Sigmoid colon (tissue), 7 donors: ENCODE measurements around the gene EXTL1. TPM values are rescaled to one million over a fixed set of nuclear protein-coding genes. Genes with fewer than 3 reads are reported as not detected.

ENCODE experiments used
- DNase-seq: peaks from one replicate; pipeline ENCODE4 v3.0.0-alpha.2; 2019
- H3K27ac ChIP-seq, 4 donors: fragments of 200-600 bp; sonication (generic); one replicate each; pipeline ENCODE4 v1.5.1; 2016 to 2019; ENCODE audit warnings: mild to moderate bottlenecking in 1 of 4
- H3K27me3 ChIP-seq, 3 donors: fragments of 200-600 bp; sonication (generic); one replicate each; pipeline ENCODE4 v1.5.1; 2019; ENCODE audit warnings: mild to moderate bottlenecking in 1 of 3
- H3K36me3 ChIP-seq, 4 donors: fragments of 200-600 bp; sonication (generic); one replicate each; pipeline ENCODE4 v1.5.1; 2016 to 2019
- H3K4me1 ChIP-seq, 4 donors: fragments of 200-600 bp; sonication (generic); one replicate each; pipeline ENCODE4 v1.5.1; 2017 to 2019
- H3K4me3 ChIP-seq, 4 donors: fragments of 200-600 bp; sonication (generic); one replicate each; pipeline ENCODE4 v1.5.1; 2017 to 2019; ENCODE audit warnings: mild to moderate bottlenecking in 2 of 4, moderate library complexity in 1 of 4
- H3K9me3 ChIP-seq, 4 donors: fragments of 200-600 bp in 3 of 4; sonication (generic) in 3 of 4; one replicate each; pipeline versions ENCODE4 v1.5.1 to v1.6.1; 2013 to 2019
- CTCF ChIP-seq, 4 experiments: fragments of 450-650 bp in 3 of 4; fragments of 200-600 bp in 1 of 4; IDR thresholded peaks; one replicate each; pipeline ENCODE4 v1.5.1; 2016 to 2019; ENCODE audit warnings: antibody characterized with exemption in 4 of 4, mild to moderate bottlenecking in 3 of 4, moderate library complexity in 2 of 4
- EP300 ChIP-seq, 4 donors: sonication (generic); formaldehyde crosslinking; IDR thresholded peaks; one replicate each; pipeline ENCODE4 v1.6.1; 2017; ENCODE audit warnings: antibody characterized with exemption in 4 of 4
- POLR2A ChIP-seq, 2 donors: fragments of 450-650 bp; IDR thresholded peaks; one replicate each; pipeline ENCODE4 v1.6.1; 2016; ENCODE audit warnings: antibody characterized with exemption in 2 of 2, mild to moderate bottlenecking in 2 of 2, moderate library complexity in 2 of 2
- POLR2AphosphoS5 ChIP-seq, 4 donors: sonication (generic); formaldehyde crosslinking; IDR thresholded peaks; one replicate each; pipeline ENCODE4 v1.6.1; 2017; ENCODE audit warnings: antibody characterized with exemption in 4 of 4
- whole genome bisulfite sequencing, 2 donors: extraction: QIAGEN DNeasy Blood & Tissue Kit; methylation state at CpG; one replicate each; pipeline ENCODE4 v1.1.7; 2013; 5-methylcytosine and 5-hydroxymethylcytosine counted together
- intact Hi-C: fragments of 100-400 bp; cut with DNase I; formaldehyde crosslinking; loops from one replicate; pipeline ENCODE4 v1.15.1; 2023
- polyA plus RNA-seq, 3 donors: library from polyadenylated mRNA; stranded (reverse); fragments of 200-250 nt; gene quantifications; one replicate each; pipeline ENCODE4 v1.2.3, GENCODE V29; 2013
- total RNA-seq, 4 donors: library from RNA; depleted of rRNA; stranded (reverse); fragments of >200 nt; gene quantifications; one replicate each; pipeline ENCODE4 v1.1.0, GENCODE V29; 2016
- donor health status: healthy with polysubstance abuse.
- donor health status: Bipolar disorder and iron deficiency.
- donor health status: healthy.

The EXTL1 gene
- total and polyA plus RNA-seq, 7 donors: under 0.01 to 1.5 (median 1.0) TPM; not detected in 1

GRCh38 chr1:26014179-26014578 lies 7.4 kb upstream of the EXTL1 start:
- 89 to 97% methylated on average over 2 of the region's 2 CpGs for WGBS, 2 donors
- DNase-seq: no peak
- Histone ChIP-seq H3K27me3 (no peaks in the 10 kb centered on the region), H3K36me3 (no peaks in the 10 kb centered on the region), H3K9me3 (no peaks in the 10 kb centered on the region), H3K4me3 (no peak overlapping the region), H3K4me1 (no peaks in the 10 kb centered on the region), H3K27ac (no peak overlapping the region)
- intact Hi-C loops: no loop called here
- no peak for TF ChIP-seq EP300 (IDR thresholded peaks at IDR 0.05)
- TF ChIP-seq CTCF (IDR thresholded peaks at IDR 0.05): no peak
- no peak for TF ChIP-seq POLR2A (IDR thresholded peaks at IDR 0.05)
- no peak for TF ChIP-seq POLR2AphosphoS5 (IDR thresholded peaks at IDR 0.05)

- no peak for TF ChIP-seq EP300 (IDR thresholded peaks at IDR 0.05)
- no peak for TF ChIP-seq CTCF (IDR thresholded peaks at IDR 0.05)
- no peak for TF ChIP-seq POLR2AphosphoS5 (IDR thresholded peaks at IDR 0.05)
- DNase-seq: no peak
- 83 to 85% methylated on average over 2 of the region's 2 CpGs for WGBS, 2 donors
- H3K36me3 ChIP-seq: no peaks in the 10 kb centered on the region
- no peak overlapping the region for H3K4me3 ChIP-seq
- no peaks in the 10 kb centered on the region for H3K27me3 ChIP-seq
- peaks cover 0 to 8% (median 3%) of the 10 kb centered on the region in 4 donors for H3K4me1 ChIP-seq
- intact Hi-C loops: no loop called here
- H3K27ac ChIP-seq: no peak overlapping the region
- no peaks in the 10 kb centered on the region for H3K9me3 ChIP-seq
Measured at GRCh38 chr1:26015358-26015757, 6.2 kb upstream of the EXTL1 start.

GRCh38 chr1:26016258-26016952 lies 5.2 kb upstream of the EXTL1 start:
- DNase-seq: no peak
- H3K4me3 ChIP-seq: no peak overlapping the region
- no peaks in the 10 kb centered on the region for H3K27me3 ChIP-seq
- no peak for TF ChIP-seq EP300 (IDR thresholded peaks at IDR 0.05)
- TF ChIP-seq CTCF (IDR thresholded peaks at IDR 0.05): no peak
- TF ChIP-seq POLR2AphosphoS5 (IDR thresholded peaks at IDR 0.05): no peak
- no peak for TF ChIP-seq POLR2A (IDR thresholded peaks at IDR 0.05)
- intact Hi-C loops: no loop called here
- H3K4me1 ChIP-seq: peaks cover 0 to 18% (median 8%) of the 10 kb centered on the region in 4 donors
- no peaks in the 10 kb centered on the region for H3K9me3 ChIP-seq
- H3K27ac ChIP-seq: no peak overlapping the region
- 78 to 85% methylated on average over 10 of the region's 10 CpGs for WGBS, 2 donors
- no peaks in the 10 kb centered on the region for H3K36me3 ChIP-seq

GRCh38 chr1:26016953-26017545 lies 4.5 kb upstream of the EXTL1 start:
- H3K4me3 ChIP-seq: no peak overlapping the region
- 69 to 83% methylated on average over 6 of the region's 6 CpGs for WGBS, 2 donors
- H3K27me3 ChIP-seq: no peaks in the 10 kb centered on the region
- no peaks in the 10 kb centered on the region for H3K9me3 ChIP-seq
- TF ChIP-seq CTCF (IDR thresholded peaks at IDR 0.05) (no peak), EP300 (IDR thresholded peaks at IDR 0.05) (no peak), POLR2AphosphoS5 (IDR thresholded peaks at IDR 0.05) (no peak), POLR2A (IDR thresholded peaks at IDR 0.05) (no peak)
- H3K4me1 ChIP-seq: peaks cover 0 to 25% (median 15%) of the 10 kb centered on the region in 4 donors
- no peaks in the 10 kb centered on the region for H3K36me3 ChIP-seq
- no peak overlapping the region for H3K27ac ChIP-seq
- intact Hi-C loops: no loop called here
- DNase-seq: no peak
